Hepatic stellate cell (primary cell): ENCODE results near the gene PLCH1.

Experiments used
- DNase-seq: peaks from one replicate; pipeline ENCODE4 v3.0.0; 2011; ENCODE audit warnings: low spot score

Gene PLCH1

GRCh38 chr3:155745795-155746550, 1.1 kb upstream of the PLCH1 start:
- peak; percentile 40 for DNase-seq

GRCh38 chr3:155744010-155744625, 753 bp downstream of the PLCH1 start:
- DNase-seq, result peak; percentile 61

GRCh38 chr3:155743606-155744005, 1.3 kb downstream of the PLCH1 start:
- no peak for DNase-seq

GRCh38 chr3:155742349-155742965, 2.4 kb downstream of the PLCH1 start:
- DNase-seq, result no peak

- DNase-seq, result no peak
These were observed 3.3 kb downstream of the PLCH1 start for GRCh38 chr3:155741603-155742002.

- no peak for DNase-seq
These were observed 3.8 kb downstream of the PLCH1 start for GRCh38 chr3:155741101-155741500.

GRCh38 chr3:155739154-155739553, 5.7 kb downstream of the PLCH1 start:
- DNase-seq, result no peak

GRCh38 chr3:155738580-155739076, 6.2 kb downstream of the PLCH1 start:
- DNase-seq, result no peak

- no peak for DNase-seq
These were observed 6.9 kb downstream of the PLCH1 start for GRCh38 chr3:155737844-155738460.

GRCh38 chr3:155736381-155736780, 8.5 kb downstream of the PLCH1 start:
- DNase-seq, result no peak

GRCh38 chr3:155730843-155731242, 14.0 kb downstream of the PLCH1 start:
- no peak for DNase-seq

GRCh38 chr3:155727836-155728235, 17.0 kb downstream of the PLCH1 start:
- no peak for DNase-seq

GRCh38 chr3:155714295-155714718, 30.6 kb downstream of the PLCH1 start:
- no peak for DNase-seq

GRCh38 chr3:155712008-155712407, 32.9 kb downstream of the PLCH1 start:
- no peak for DNase-seq

GRCh38 chr3:155704771-155705559, 39.9 kb downstream of the PLCH1 start:
- DNase-seq, result no peak

- no peak for DNase-seq
These were observed 40.8 kb downstream of the PLCH1 start for GRCh38 chr3:155704061-155704460.

GRCh38 chr3:155702745-155703591, 41.9 kb downstream of the PLCH1 start:
- DNase-seq, result no peak

- DNase-seq, result peak; percentile 21
These were observed 42.9 kb downstream of the PLCH1 start for GRCh38 chr3:155701882-155702465.

- no peak for DNase-seq
These were observed 47.3 kb downstream of the PLCH1 start for GRCh38 chr3:155697542-155697941.

- DNase-seq, result no peak
These were observed 54.0 kb downstream of the PLCH1 start for GRCh38 chr3:155690921-155691320.
